HCT116 (cell line): ENCODE results near the gene SHCBP1L.

Experiments used
- CTCF ChIP-seq, 3 experiments: fragments of 200-600 bp in 1 of 3; sonication (generic) in 1 of 3; IDR thresholded peaks in 2 of 3; conservative IDR thresholded peaks in 1 of 3; 2 replicates each; pipeline ENCODE4 v1.5.1; 2012 to 2017; ENCODE audit warnings: low read depth in 2 of 3, low read length in 2 of 3, antibody characterized with exemption in 1 of 3, borderline replicate concordance in 1 of 3, control low read depth in 1 of 3, mild to moderate bottlenecking in 1 of 3, mixed read lengths in 1 of 3, mixed run types in 1 of 3, moderate library complexity in 1 of 3; ENCODE audit not compliant: insufficient read depth in 1 of 3
- EZH2 ChIP-seq: fragments of 200-600 bp; sonication (generic); IDR thresholded peaks from 2 replicates; pipeline ENCODE4 v1.6.1; 2017; ENCODE audit warnings: antibody characterized with exemption, mixed run types
- EZH2phosphoT487 ChIP-seq: fragments of 200-600 bp; IDR thresholded peaks from 2 replicates; pipeline ENCODE4 v1.6.1; 2018; ENCODE audit warnings: antibody characterized with exemption, borderline replicate concordance
- POLR2A ChIP-seq: IDR thresholded peaks from 2 replicates; pipeline ENCODE4 v1.7.0; 2011; ENCODE audit warnings: borderline replicate concordance; ENCODE audit not compliant: insufficient read depth, insufficient read length; ENCODE audit errors: extremely low read depth
- POLR2AphosphoS5 ChIP-seq: IDR thresholded peaks from 2 replicates; pipeline ENCODE4 v1.6.1; 2011; ENCODE audit warnings: mild to moderate bottlenecking, low read depth, low read length, moderate library complexity
- RAD21 ChIP-seq: IDR thresholded peaks from 2 replicates; pipeline ENCODE4 v1.6.1; 2012; ENCODE audit warnings: low read depth, mild to moderate bottlenecking
- SRF ChIP-seq: IDR thresholded peaks from 2 replicates; pipeline ENCODE4 v1.6.1; 2012; ENCODE audit warnings: low read depth
- YY1 ChIP-seq: IDR thresholded peaks from 2 replicates; pipeline ENCODE4 v1.6.1; 2011; ENCODE audit warnings: low read length, low read depth, moderate library complexity, mild to moderate bottlenecking; ENCODE audit not compliant: insufficient replicate concordance; ENCODE audit errors: extremely low read depth
- ZBTB33 ChIP-seq: IDR thresholded peaks from 2 replicates; pipeline ENCODE4 v1.6.1; 2011; ENCODE audit warnings: mild to moderate bottlenecking, low read length, moderate library complexity; ENCODE audit not compliant: insufficient replicate concordance; ENCODE audit errors: extremely low read depth

- TF ChIP-seq CTCF (IDR thresholded peaks at IDR 0.05 in 2 of 3, conservative IDR thresholded peaks at IDR 0.05 in 1 of 3; ENCODE audit: borderline replicate concordance in 1 of 3, insufficient read depth in 1 of 3, low read depth in 2 of 3, low read length in 2 of 3) (no peak), POLR2AphosphoS5 (no peak), RAD21 (no peak), YY1 (no peak), EZH2 (no peak), ZBTB33 (no peak), POLR2A (no peak), EZH2phosphoT487 (no peak), SRF (no peak)
Measured at GRCh38 chr1:182971219-182971618, 18.3 kb upstream of the SHCBP1L start.
